HG03432 (cell line): Measurements from ENCODE around the gene TXN2.

Source experiments
- ATAC-seq: cut with Tn5 transposase; IDR thresholded peaks from one replicate; pipeline ENCODE4 v1.9.1; 2021; ENCODE audit warnings: mild to moderate bottlenecking, moderate library complexity; ENCODE audit not compliant: unreplicated experiment

The TXN2 gene

DNA sequence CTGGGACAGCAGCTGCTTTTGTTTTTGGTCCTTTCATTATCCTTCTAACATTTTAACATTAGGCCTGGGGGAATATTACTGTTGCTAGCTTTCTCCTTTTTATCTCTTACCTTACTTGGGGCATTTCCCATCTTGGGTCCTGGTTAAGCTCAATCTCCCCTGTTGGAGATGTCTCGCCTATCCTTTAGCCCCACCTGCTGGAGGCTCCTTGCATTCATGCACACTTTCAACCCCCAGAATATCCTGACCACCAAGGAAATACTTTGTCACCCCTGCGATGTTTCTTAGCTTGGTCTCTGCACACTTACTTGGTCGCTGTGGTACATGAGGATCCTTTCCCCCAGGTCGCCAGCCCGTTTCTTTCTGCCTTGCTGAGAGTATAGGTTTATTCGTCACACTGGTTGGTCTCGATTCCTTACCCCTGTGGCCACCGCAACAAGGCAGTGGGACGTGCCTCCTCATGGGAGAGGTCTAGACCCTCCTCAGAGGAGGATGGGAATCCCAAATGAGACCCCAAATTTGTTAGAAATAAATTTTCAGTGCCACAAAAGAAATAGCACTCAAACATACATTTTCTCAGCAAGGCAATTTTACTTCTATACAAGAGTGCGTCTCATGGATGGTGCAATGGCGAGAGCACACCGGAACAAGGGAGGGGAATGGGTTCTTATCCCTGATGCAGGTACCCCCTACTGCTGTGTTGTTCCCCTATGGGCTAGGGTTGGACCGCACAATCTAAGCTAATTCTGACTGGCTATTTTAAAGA is 5.4 kb upstream of the TXN2 start:
- ATAC-seq: no peak

- no peak for ATAC-seq
Observed at GRCh38 chr22:36480941-36481392, 473 bp downstream of the TXN2 start.

DNA sequence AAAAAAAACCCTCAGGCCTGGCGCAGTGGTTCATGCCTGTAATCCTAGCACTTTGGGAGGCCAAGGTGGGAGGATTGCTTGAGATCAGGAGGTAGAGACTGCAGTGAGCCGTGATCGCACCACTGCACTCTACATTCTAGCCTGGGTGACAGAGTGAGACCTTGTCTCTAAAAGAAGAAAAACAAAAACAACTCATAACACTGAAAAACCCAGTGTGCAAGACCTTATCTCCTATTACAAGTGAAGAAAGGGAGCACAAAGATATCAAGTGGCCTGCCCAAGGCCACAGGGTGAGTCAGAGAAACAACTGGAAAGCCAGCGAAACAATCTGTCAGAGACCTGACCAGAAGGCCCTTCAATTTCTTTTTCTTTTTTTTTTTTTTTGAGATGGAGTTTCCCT is 2.5 kb downstream of the TXN2 start:
- ATAC-seq: no peak

DNA sequence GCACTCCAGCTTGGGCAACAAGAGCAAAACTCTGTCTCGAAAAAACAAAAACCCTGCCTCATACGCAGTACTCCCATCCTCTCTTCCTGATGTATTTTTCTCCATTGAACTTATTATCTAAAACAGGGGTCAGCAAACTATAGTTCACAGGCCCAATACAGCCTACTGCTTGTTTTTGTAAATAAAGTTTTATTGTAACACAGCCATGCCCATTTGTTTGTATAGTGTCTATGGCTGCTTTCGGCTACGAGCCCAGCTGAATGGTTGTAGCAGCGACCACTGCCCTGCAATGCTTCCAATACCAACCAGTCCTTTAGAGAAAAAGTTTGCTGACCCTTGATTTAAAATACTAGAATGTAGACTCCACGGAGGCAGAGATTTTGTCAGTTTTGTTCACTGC is 6.1 kb downstream of the TXN2 start:
- no peak for ATAC-seq

GRCh38 chr22:36472689-36473088 is 8.8 kb downstream of the TXN2 start:
- no peak for ATAC-seq

DNA sequence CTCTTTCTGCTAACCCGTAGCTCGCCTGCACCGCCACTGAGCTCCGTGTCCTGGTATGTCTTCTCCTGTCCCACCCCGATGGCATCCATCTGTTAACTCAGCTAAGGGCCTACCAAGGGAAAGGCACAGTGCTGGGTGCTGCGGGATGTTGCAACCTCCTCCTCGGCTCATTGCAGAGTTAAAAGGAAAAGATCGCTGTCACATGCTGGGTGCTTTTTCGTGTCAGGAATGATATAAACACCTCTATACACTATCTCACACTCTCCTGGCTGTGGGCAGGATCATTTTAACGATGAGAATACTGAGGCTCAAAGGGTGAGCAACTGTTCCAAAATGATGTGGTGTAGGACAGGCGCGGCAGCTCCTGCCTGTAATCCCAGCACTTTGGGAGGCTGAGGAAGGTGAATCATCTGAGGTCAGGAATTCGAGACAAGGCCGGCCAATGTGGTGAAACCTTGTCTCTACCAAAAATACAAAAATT is 10.1 kb downstream of the TXN2 start:
- ATAC-seq: no peak

- no peak for ATAC-seq
Observed at GRCh38 chr22:36470994-36471331, 10.5 kb downstream of the TXN2 start.

DNA sequence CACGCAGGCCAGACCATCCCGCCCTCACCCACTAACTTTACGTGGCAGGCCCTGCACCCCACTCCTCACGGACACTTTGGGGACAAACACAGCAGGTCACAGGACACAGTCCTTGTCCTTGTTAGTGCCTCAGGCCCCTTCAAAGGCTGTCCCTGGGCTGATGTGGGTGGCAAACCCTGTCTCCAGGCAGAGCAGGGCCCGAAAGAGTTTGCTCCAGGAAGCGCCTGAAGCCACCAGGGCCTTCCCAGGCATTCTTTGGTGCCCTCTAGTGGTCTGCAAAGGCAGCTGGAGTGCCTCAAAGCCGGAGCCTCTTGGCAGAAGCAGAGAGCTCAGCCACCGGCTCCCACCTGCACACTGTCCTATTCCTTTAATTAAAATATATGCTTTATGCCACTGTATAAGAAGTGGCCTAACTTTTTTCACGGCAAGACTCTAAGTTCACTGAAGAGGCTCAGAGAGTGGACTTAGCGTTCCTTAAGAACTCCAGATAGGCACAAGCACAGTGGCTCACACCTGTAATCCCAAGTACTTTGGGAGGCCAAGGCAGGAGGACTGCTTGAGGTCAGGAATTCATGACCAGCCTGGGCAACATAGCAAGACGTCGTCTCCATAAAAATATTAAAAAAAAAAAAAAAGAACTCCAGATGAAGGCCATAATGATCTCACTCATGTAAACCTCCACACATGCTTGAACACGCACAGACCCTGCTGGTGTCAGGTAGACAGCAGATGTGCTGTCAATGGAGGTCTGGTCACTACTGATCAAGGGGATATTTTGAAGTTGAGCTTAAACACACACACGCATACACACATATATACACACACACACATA is 11.1 kb downstream of the TXN2 start:
- no peak for ATAC-seq

GRCh38 chr22:36469094-36469710 is 12.2 kb downstream of the TXN2 start:
- ATAC-seq: no peak

- no peak for ATAC-seq
Observed at GRCh38 chr22:36467946-36468345, 13.5 kb downstream of the TXN2 start.

GRCh38 chr22:36467042-36467810 is 14.2 kb downstream of the TXN2 start:
- no peak for ATAC-seq

DNA sequence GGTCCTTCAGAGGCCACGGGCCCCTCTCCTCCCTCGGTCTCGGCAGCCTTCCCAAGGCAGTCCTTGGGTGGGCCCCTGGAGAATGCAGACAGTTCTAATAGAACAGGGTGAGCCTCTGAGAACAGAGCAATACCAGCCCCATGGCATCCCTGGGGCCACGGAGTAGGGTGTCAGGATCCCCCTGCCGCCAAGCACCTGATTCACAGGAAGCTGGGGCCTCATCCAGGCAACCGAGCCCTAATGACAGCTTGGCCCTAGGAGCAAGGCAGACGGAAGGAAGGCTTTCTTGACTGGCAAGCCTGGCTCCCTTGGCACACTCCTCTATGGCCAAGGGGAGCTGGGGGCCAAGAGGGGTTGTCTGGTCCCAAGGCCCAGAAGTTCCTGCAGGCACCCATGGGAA is 15.2 kb downstream of the TXN2 start:
- ATAC-seq: no peak

DNA sequence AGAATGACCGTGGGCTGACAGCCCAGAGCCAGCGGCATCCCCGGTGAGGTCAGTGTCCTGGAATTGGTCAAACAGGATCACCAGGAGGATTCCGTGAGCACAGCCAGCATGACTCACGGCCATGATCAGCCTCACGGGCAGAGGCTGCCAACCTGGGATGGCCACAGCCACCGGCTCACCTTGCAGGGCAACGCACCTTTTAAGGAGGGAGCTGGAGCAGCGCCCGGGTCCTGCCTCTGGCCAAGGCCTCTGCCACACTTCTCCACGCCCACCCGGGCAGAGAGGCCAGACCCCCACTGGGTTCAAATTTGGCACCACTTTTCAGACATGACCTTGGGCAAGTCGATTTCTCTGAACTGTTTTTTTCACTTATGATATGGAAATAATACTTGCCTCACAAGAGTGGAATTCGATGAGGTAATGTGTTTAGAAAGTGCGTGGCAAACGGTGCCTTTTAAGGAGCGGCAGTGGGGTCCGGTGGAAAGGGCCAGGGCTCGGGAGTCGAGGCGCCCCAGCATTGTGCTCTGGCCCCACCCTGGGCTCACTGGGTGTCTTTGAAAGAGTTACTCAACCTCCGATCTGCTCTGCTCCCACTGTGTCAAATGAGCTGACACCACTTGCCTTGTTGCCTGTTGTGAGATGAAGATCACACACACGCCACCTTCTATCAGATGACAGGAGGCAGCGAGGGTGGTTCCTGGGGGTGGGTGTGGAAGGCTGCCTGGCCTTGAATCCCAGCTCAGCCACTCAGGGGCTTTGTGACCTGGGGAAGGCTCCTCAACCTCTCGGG is 16.0 kb downstream of the TXN2 start:
- no peak for ATAC-seq

- no peak for ATAC-seq
Observed at GRCh38 chr22:36464715-36465231, 16.7 kb downstream of the TXN2 start.

- no peak for ATAC-seq
Observed at GRCh38 chr22:36463783-36464184, 17.7 kb downstream of the TXN2 start.

- ATAC-seq: no peak
Observed at GRCh38 chr22:36461665-36462649, 19.5 kb downstream of the TXN2 start.

DNA sequence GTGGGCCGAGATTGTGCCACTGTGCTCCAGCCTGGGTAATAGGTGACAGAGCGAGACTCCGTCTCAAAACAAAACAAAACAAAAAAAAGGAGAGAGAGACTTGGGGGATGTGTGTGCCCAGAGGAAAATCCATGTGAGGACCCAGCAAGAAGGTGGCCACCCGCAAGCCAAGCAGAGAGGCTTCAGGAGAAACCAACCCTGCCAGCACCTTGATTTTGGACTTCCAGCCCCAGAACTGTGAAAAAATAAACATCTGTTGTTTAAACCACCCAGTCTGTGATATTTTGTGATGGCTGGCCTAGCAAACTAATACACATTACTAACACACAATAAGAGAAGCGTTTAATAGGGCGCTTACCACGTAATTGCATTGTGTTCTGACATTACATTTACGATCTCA is 21.2 kb downstream of the TXN2 start:
- no peak for ATAC-seq

GRCh38 chr22:36457688-36458450 is 23.6 kb downstream of the TXN2 start:
- no peak for ATAC-seq
